Measurements from ENCODE around the gene LRG1.
"Not testable (repeated sequence)": the region's sequence is repeated elsewhere in the genome, so short reads cannot be mapped to it uniquely, and the experiment has no call there.

DNA sequence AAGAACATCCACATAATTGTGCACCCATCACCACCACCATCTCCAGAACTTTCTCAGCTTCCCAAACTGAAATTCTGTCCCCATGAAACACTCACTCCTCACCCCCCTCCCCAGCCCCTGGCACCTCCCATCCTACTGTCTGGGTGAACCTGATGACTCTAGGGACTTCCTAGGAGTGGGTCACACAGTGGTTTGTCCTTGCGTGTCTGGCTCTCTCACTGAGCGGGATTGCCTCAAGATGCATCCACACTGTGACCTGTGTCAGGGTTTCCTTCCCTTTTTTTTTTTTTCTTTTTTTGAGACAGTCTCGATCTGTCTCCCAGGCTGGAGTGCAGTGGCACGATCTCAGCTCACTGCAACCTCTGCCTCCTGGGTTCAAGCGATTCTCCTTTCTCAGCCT lies 23.7 kb upstream of the LRG1 start:
- TF ChIP-seq POLR3A (IDR thresholded peaks at IDR 0.05; ENCODE audit: borderline replicate concordance, extremely low read depth, insufficient read depth, insufficient read length); BACH1 (tag; IDR thresholded peaks at IDR 0.05); ARHGAP35 (IDR thresholded peaks at IDR 0.05; ENCODE audit: partially characterized antibody); NFIC (IDR thresholded peaks at IDR 0.05); ZBTB17 (CRISPR knock-in tag; IDR thresholded peaks at IDR 0.05); NRF1 (conservative IDR thresholded peaks at IDR 0.05 in 1 of 2, IDR thresholded peaks at IDR 0.05 in 1 of 2); L3MBTL2 (IDR thresholded peaks at IDR 0.05): not testable (repeated sequence)
- TF ChIP-seq, protein P1, sequence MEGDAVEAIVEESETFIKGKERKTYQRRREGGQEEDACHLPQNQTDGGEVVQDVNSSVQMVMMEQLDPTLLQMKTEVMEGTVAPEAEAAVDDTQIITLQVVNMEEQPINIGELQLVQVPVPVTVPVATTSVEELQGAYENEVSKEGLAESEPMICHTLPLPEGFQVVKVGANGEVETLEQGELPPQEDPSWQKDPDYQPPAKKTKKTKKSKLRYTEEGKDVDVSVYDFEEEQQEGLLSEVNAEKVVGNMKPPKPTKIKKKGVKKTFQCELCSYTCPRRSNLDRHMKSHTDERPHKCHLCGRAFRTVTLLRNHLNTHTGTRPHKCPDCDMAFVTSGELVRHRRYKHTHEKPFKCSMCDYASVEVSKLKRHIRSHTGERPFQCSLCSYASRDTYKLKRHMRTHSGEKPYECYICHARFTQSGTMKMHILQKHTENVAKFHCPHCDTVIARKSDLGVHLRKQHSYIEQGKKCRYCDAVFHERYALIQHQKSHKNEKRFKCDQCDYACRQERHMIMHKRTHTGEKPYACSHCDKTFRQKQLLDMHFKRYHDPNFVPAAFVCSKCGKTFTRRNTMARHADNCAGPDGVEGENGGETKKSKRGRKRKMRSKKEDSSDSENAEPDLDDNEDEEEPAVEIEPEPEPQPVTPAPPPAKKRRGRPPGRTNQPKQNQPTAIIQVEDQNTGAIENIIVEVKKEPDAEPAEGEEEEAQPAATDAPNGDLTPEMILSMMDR (IDR thresholded peaks at IDR 0.05 in 2 of 3, conservative IDR thresholded peaks at IDR 0.05 in 1 of 3; ENCODE audit: insufficient read depth in 2 of 3, low read depth in 1 of 3, low read length in 3 of 3): not testable (repeated sequence)
- TF ChIP-seq, protein P2, sequence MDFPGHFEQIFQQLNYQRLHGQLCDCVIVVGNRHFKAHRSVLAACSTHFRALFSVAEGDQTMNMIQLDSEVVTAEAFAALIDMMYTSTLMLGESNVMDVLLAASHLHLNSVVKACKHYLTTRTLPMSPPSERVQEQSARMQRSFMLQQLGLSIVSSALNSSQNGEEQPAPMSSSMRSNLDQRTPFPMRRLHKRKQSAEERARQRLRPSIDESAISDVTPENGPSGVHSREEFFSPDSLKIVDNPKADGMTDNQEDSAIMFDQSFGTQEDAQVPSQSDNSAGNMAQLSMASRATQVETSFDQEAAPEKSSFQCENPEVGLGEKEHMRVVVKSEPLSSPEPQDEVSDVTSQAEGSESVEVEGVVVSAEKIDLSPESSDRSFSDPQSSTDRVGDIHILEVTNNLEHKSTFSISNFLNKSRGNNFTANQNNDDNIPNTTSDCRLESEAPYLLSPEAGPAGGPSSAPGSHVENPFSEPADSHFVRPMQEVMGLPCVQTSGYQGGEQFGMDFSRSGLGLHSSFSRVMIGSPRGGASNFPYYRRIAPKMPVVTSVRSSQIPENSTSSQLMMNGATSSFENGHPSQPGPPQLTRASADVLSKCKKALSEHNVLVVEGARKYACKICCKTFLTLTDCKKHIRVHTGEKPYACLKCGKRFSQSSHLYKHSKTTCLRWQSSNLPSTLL (IDR thresholded peaks at IDR 0.05): not testable (repeated sequence)
